Cardiac muscle cell (in vitro differentiated cells and primary cell): ENCODE results near the gene HECW1. TPM values are rescaled to one million over a fixed set of nuclear protein-coding genes. Genes with fewer than 3 reads are reported as not detected.
A peak's percentile ranks its signal among the peaks of the same experiment; 100 is the strongest.

Source experiments
- DNase-seq, 2 donors: peaks; one replicate each; pipeline versions ENCODE4 v3.0.0 to v3.0.0-alpha.2; 2010 to 2017; ENCODE audit warnings: low read depth in 1 of 2, low spot score in 1 of 2
- H3K27ac ChIP-seq: fragments of 200-600 bp; sonication (generic); 2 replicates; pipeline ENCODE4 v1.5.1; 2016
- H3K27me3 ChIP-seq: fragments of 200-600 bp; sonication (generic); 2 replicates; pipeline ENCODE4 v1.6.0; 2016; ENCODE audit warnings: control low read depth
- H3K36me3 ChIP-seq: fragments of 200-600 bp; sonication (generic); 2 replicates; pipeline ENCODE4 v1.5.1; 2016; ENCODE audit warnings: control low read depth
- H3K4me1 ChIP-seq: fragments of 200-600 bp; sonication (generic); 2 replicates; pipeline ENCODE4 v1.8.1; 2017; ENCODE audit warnings: low read depth, mild to moderate bottlenecking, mixed run types
- H3K4me3 ChIP-seq: fragments of 200-600 bp; sonication (generic); 2 replicates; pipeline ENCODE4 v1.5.1; 2016; ENCODE audit warnings: mild to moderate bottlenecking
- H3K9me3 ChIP-seq: fragments of 200-600 bp; sonication (generic); 2 replicates; pipeline ENCODE4 v1.5.1; 2017; ENCODE audit warnings: low read depth, mild to moderate bottlenecking, control low read depth
- CTCF ChIP-seq: IDR thresholded peaks from 2 replicates; pipeline ENCODE4 v1.5.1; 2012; ENCODE audit warnings: low read depth, mild to moderate bottlenecking, low read length
- polyA plus RNA-seq: library from polyadenylated mRNA; unstranded; fragments of >200 nt; fragmentation: Nextera tagmentation; extraction: Ambion mirVana; gene quantifications from 2 replicates; pipeline ENCODE4 v1.2.1, GENCODE V29; 2016
- total RNA-seq: library from RNA; depleted of rRNA; stranded (reverse); fragments of >200 nt; gene quantifications from 2 replicates; pipeline ENCODE4 v1.2.3, GENCODE V29; 2016

The HECW1 gene
- total and polyA plus RNA-seq, 2 experiments from 2014 or later = 0.06 to 0.13 TPM

GRCh38 chr7:43384616-43385308 is 272.3 kb downstream of the HECW1 start:
- no peak for DNase-seq
- Histone ChIP-seq H3K9me3 (peaks cover 3% of the 10 kb centered on the region), H3K4me3 (no peak overlapping the region), H3K27me3 (no peaks in the 10 kb centered on the region), H3K36me3 (no peaks in the 10 kb centered on the region), H3K4me1 (no peaks in the 10 kb centered on the region), H3K27ac (no peak overlapping the region)
- no peak for TF ChIP-seq CTCF

GRCh38 chr7:43385309-43385680 is 272.8 kb downstream of the HECW1 start:
- Histone ChIP-seq H3K27me3 (no peaks in the 10 kb centered on the region), H3K27ac (no peak overlapping the region), H3K4me1 (no peaks in the 10 kb centered on the region), H3K9me3 (peaks cover 3% of the 10 kb centered on the region), H3K4me3 (no peak overlapping the region), H3K36me3 (no peaks in the 10 kb centered on the region)
- TF ChIP-seq CTCF = no peak
- DNase-seq = no peak

DNA sequence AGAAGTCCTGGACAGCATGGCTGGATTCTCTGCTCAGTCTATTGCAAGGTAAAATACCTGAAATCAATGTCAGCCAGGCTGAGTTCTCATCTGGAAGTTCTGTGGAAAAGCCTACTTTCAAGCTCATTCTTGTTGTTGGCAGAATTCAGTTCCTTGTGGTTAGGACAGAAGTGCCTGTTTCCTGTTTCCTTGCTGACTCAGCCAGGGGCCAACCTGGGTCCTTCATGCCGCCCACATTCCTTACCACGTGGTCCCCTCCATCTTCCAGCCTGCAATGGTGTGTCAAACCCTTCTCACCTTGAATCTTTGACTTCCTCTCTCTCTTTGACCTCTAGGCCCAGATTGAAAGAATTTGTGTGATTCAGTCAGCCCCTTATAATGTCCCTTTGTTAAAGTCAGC is 273.4 kb downstream of the HECW1 start:
- peaks cover 3% of the 10 kb centered on the region for H3K9me3 ChIP-seq
- H3K27me3 ChIP-seq = no peaks in the 10 kb centered on the region
- H3K36me3 ChIP-seq = no peaks in the 10 kb centered on the region
- H3K4me1 ChIP-seq = no peaks in the 10 kb centered on the region
- DNase-seq = peak in 1 of 2 donors; percentile 8
- H3K27ac ChIP-seq = no peak overlapping the region
- no peak for TF ChIP-seq CTCF
- no peak overlapping the region for H3K4me3 ChIP-seq

GRCh38 chr7:43387932-43388331 is 275.5 kb downstream of the HECW1 start:
- Histone ChIP-seq H3K4me1 (no peaks in the 10 kb centered on the region), H3K4me3 (no peak overlapping the region), H3K36me3 (no peaks in the 10 kb centered on the region), H3K27ac (no peak overlapping the region), H3K9me3 (peaks cover 3% of the 10 kb centered on the region), H3K27me3 (no peaks in the 10 kb centered on the region)
- DNase-seq = no peak
- no peak for TF ChIP-seq CTCF

- Histone ChIP-seq H3K9me3 (peaks cover 2% of the 10 kb centered on the region), H3K36me3 (no peaks in the 10 kb centered on the region), H3K4me1 (no peaks in the 10 kb centered on the region), H3K4me3 (no peak overlapping the region), H3K27ac (no peak overlapping the region), H3K27me3 (no peaks in the 10 kb centered on the region)
- TF ChIP-seq CTCF = no peak
- DNase-seq = no peak
These were observed 278.1 kb downstream of the HECW1 start for GRCh38 chr7:43390576-43390975.
